Embryonic facial prominence (tissue), 1 donor: ENCODE results near the gene NOB1.
"Not testable (repeated sequence)": the region's sequence is repeated elsewhere in the genome, so short reads cannot be mapped to it uniquely, and the experiment has no call there.

ENCODE experiments used
- DNase-seq: peaks from one replicate; pipeline ENCODE4 v3.0.0-alpha.2; 2016; ENCODE audit errors: extremely low spot score

NOB1 gene

GRCh38 chr16:69761983-69762813 is 7.5 kb upstream of the NOB1 start, which contains the start of gene WWP2:
Gene WWP2 (plus strand): TSS chr16:69762332. CDS start chr16:69787011, 24,679 bp downstream.
- peak; percentile 36 for DNase-seq

GRCh38 chr16:69757375-69757774 is 2.6 kb upstream of the NOB1 start:
- not testable (repeated sequence) for DNase-seq

GRCh38 chr16:69756705-69757104 is 2.0 kb upstream of the NOB1 start:
- DNase-seq, result no peak

GRCh38 chr16:69754143-69754468 is 620 bp downstream of the NOB1 start:
- no peak for DNase-seq

GRCh38 chr16:69748694-69749345 is 5.9 kb downstream of the NOB1 start:
- no peak for DNase-seq

GRCh38 chr16:69747115-69747514 is 7.6 kb downstream of the NOB1 start:
- no peak for DNase-seq

- DNase-seq, result no peak
Observed at GRCh38 chr16:69745959-69746358, 8.8 kb downstream of the NOB1 start.

GRCh38 chr16:69745232-69745612 is 9.5 kb downstream of the NOB1 start:
- no peak for DNase-seq

- no peak for DNase-seq
Observed at GRCh38 chr16:69744363-69745231, 10.1 kb downstream of the NOB1 start.

- no peak for DNase-seq
Observed at GRCh38 chr16:69741951-69742904, 12.5 kb downstream of the NOB1 start.

- DNase-seq, result no peak
Observed at GRCh38 chr16:69741519-69741918, 13.2 kb downstream of the NOB1 start.

GRCh38 chr16:69732101-69732500 is 22.6 kb downstream of the NOB1 start:
- no peak for DNase-seq

- not testable (repeated sequence) for DNase-seq
Observed at GRCh38 chr16:69731280-69731679, 23.4 kb downstream of the NOB1 start.

GRCh38 chr16:69729030-69729429 is 25.7 kb downstream of the NOB1 start:
- DNase-seq, result not testable (repeated sequence)

GRCh38 chr16:69727916-69728270 is 26.8 kb downstream of the NOB1 start:
- DNase-seq, result no peak

- DNase-seq, result peak; percentile 12
Observed at GRCh38 chr16:69726313-69727060, 28.2 kb downstream of the NOB1 start, which contains the start of gene NQO1. Gene NQO1 (minus strand): TSS chr16:69726560. CDS start chr16:69726439, 121 bp downstream.

- DNase-seq, result no peak
Observed at GRCh38 chr16:69725480-69726312, 29.0 kb downstream of the NOB1 start.

GRCh38 chr16:69724981-69725479 is 29.7 kb downstream of the NOB1 start:
- DNase-seq, result no peak

GRCh38 chr16:69724414-69724873 is 30.3 kb downstream of the NOB1 start:
- no peak for DNase-seq
